HEK293T (cell line): ENCODE results near the gene TST.

Experiments
- CTCF ChIA-PET: fragments of 350-600 bp; formaldehyde crosslinking; extraction: SDS; loops from one replicate; lab custom pipeline; 2021; ENCODE audit warnings: antibody characterized with exemption, inconsistent platforms; lab: Yijun Ruan, JAX
- POLR2A ChIA-PET: fragments of 350-600 bp; formaldehyde crosslinking; extraction: SDS; loops from one replicate; lab custom pipeline; 2020; ENCODE audit warnings: antibody characterized with exemption, inconsistent platforms; lab: Yijun Ruan, JAX
- DNase-seq: peaks from one replicate; pipeline ENCODE4 v3.0.0; 2012; ENCODE audit warnings: mixed read lengths; ENCODE audit errors: extremely low spot score
- ARNT ChIP-seq: fragments of 450-650 bp; IDR thresholded peaks from 2 replicates; pipeline ENCODE4 v1.6.1; 2017; ENCODE audit warnings: mild to moderate bottlenecking
- BHLHE40 ChIP-seq: fragments of 450-650 bp; IDR thresholded peaks from 2 replicates; pipeline ENCODE4 v1.6.1; 2016; ENCODE audit warnings: mild to moderate bottlenecking, moderate library complexity, borderline replicate concordance
- CTBP1 ChIP-seq: fragments of 450-650 bp; IDR thresholded peaks from 2 replicates; pipeline ENCODE4 v1.6.1; 2016; ENCODE audit warnings: borderline replicate concordance
- ELF4 ChIP-seq: fragments of 450-650 bp; IDR thresholded peaks from 2 replicates; pipeline ENCODE4 v1.6.1; 2017; ENCODE audit warnings: antibody characterized with exemption
- FOXA1 ChIP-seq: fragments of 450-650 bp; IDR thresholded peaks from 2 replicates; pipeline ENCODE4 v1.6.1; 2016; ENCODE audit warnings: mild to moderate bottlenecking
- FOXK2 ChIP-seq: fragments of 450-650 bp; IDR thresholded peaks from 2 replicates; pipeline ENCODE4 v1.6.1; 2016; ENCODE audit warnings: mild to moderate bottlenecking
- FOXM1 ChIP-seq: fragments of 450-650 bp; IDR thresholded peaks from 2 replicates; pipeline ENCODE4 v1.6.1; 2017; ENCODE audit warnings: mild to moderate bottlenecking, borderline replicate concordance
- HDGF ChIP-seq: fragments of 450-650 bp; IDR thresholded peaks from 2 replicates; pipeline ENCODE4 v1.6.1; 2017; ENCODE audit warnings: antibody characterized with exemption, borderline replicate concordance
- L3MBTL2 ChIP-seq: fragments of 450-650 bp; conservative IDR thresholded peaks from 2 replicates; pipeline ENCODE4 v1.6.1; 2016; ENCODE audit warnings: mild to moderate bottlenecking
- LEF1 ChIP-seq: fragments of 450-650 bp; IDR thresholded peaks from 2 replicates; pipeline ENCODE4 v1.6.1; 2017; ENCODE audit warnings: mild to moderate bottlenecking, borderline replicate concordance
- NFRKB ChIP-seq: fragments of 450-650 bp; IDR thresholded peaks from 2 replicates; pipeline ENCODE4 v1.6.1; 2016; ENCODE audit warnings: mild to moderate bottlenecking, moderate library complexity
- SP1 ChIP-seq: fragments of 450-650 bp; IDR thresholded peaks from 2 replicates; pipeline ENCODE4 v1.6.1; 2017
- SUZ12 ChIP-seq: fragments of 450-650 bp; IDR thresholded peaks from 2 replicates; pipeline ENCODE4 v1.6.1; 2016; ENCODE audit warnings: mild to moderate bottlenecking
- TARDBP ChIP-seq: fragments of 450-650 bp; IDR thresholded peaks from 2 replicates; pipeline ENCODE4 v1.6.1; 2016
- ZNF384 ChIP-seq: fragments of 450-650 bp; IDR thresholded peaks from 2 replicates; pipeline ENCODE4 v1.6.1; 2016
- TF ChIP-seq, protein P1 (sequence below): fragments of 450-650 bp; IDR thresholded peaks from 2 replicates; pipeline ENCODE4 v1.6.1; 2016

TST gene

DNA sequence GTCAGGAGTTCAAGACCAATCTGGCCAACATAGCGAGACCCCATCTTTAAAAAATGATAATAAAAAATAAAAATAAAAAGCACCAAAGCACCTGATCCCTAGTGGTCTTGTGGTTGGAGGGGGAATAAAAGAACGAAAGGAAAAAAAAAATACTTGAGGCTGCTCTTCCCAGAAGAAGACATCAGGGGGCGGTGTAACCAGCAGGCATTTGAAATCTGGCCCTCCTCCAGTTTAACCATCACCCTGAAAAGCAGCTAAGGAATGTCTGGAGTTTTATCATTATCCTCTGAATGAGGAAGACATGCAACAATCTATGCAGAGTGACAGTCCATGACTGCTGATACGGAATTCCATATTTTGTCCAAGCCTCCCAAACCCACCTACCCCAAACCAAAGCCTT, 26.7 kb upstream of the TST start:
- POLR2A ChIA-PET, result interaction anchor here (0.5 to 1.1 kb wide), 3 partner anchors 25 to 183 kb away, joined by 3 to 4 read pairs (median 3); no protein-coding TSS in a partner anchor
- CTCF ChIA-PET, result interaction anchor here (0.6 to 1.3 kb wide), 8 partner anchors 9 to 974 kb away, joined by 3 to 9 read pairs (median 4); no protein-coding TSS in a partner anchor
- TF ChIP-seq LEF1, result no peak
- no peak for TF ChIP-seq ELF4
- no peak for TF ChIP-seq L3MBTL2
- TF ChIP-seq, protein P1, sequence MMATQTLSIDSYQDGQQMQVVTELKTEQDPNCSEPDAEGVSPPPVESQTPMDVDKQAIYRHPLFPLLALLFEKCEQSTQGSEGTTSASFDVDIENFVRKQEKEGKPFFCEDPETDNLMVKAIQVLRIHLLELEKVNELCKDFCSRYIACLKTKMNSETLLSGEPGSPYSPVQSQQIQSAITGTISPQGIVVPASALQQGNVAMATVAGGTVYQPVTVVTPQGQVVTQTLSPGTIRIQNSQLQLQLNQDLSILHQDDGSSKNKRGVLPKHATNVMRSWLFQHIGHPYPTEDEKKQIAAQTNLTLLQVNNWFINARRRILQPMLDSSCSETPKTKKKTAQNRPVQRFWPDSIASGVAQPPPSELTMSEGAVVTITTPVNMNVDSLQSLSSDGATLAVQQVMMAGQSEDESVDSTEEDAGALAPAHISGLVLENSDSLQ, result no peak
- TF ChIP-seq ZNF384, result no peak
- no peak for TF ChIP-seq FOXK2
- no peak for TF ChIP-seq HDGF
- no peak for TF ChIP-seq TARDBP
- no peak for TF ChIP-seq BHLHE40
- TF ChIP-seq SP1, result no peak
- TF ChIP-seq FOXA1, result no peak
- no peak for TF ChIP-seq CTBP1
- TF ChIP-seq SUZ12, result no peak
- no peak for TF ChIP-seq FOXM1
- no peak for TF ChIP-seq ARNT
- TF ChIP-seq NFRKB, result no peak
- DNase-seq, result peak; percentile 73

DNA sequence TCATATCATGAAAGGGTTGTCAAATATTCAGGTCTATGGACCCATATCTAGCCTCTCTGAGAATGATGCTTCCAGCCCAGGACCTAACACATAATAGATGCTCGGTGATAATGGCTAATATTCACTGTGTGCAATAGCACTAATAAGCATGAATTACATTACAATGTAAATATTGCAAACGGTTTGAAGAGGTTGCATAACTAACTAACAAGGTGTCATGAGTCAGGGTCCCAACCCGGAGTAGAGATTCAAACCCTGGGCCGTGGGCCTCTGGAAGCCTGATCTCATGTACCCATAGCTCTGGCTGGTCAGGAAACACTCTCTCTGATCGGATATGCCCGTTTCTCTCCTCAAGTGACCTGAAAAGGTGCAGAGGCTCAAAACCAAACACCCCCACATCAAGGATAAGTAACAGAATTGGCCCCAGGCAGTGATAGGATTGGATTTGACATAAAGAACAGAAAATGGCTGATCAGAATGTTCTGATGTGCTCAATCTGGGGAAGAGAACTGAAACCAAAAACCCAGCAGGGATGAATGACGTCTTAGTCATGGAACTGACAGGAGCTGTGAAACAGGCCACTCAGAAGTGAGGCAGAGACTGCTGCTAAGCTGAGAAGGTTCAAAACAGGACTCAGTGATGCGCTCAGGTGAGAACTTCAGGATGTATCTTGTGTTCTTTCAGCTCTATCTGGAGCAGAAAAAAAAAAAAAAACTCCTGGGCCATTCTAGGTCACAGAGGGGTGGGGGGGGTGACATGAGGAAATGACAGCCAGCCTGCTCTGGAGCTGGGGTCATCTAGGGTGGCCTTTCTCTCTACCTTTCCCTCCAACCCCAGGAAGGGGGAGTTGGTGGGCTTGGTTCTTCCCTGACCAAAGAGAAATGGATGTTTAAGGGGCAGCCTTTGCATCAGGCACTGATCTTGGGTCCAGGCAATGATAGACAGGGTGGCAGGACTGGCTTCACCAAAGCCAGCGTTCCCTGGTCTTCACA, 25.7 kb upstream of the TST start:
- no peak for DNase-seq
- ChIA-PET POLR2A (interaction anchor here (1.1 kb wide), 1 partner anchor 155 kb away, joined by 3 read pairs; no protein-coding TSS in a partner anchor), CTCF (interaction anchor here (0.6 to 1.5 kb wide), 5 partner anchors 15 to 216 kb away, joined by 3 to 6 read pairs (median 3); no protein-coding TSS in a partner anchor)
- TF ChIP-seq NFRKB (no peak), ARNT (no peak), SUZ12 (no peak), L3MBTL2 (no peak), HDGF (no peak)

DNA sequence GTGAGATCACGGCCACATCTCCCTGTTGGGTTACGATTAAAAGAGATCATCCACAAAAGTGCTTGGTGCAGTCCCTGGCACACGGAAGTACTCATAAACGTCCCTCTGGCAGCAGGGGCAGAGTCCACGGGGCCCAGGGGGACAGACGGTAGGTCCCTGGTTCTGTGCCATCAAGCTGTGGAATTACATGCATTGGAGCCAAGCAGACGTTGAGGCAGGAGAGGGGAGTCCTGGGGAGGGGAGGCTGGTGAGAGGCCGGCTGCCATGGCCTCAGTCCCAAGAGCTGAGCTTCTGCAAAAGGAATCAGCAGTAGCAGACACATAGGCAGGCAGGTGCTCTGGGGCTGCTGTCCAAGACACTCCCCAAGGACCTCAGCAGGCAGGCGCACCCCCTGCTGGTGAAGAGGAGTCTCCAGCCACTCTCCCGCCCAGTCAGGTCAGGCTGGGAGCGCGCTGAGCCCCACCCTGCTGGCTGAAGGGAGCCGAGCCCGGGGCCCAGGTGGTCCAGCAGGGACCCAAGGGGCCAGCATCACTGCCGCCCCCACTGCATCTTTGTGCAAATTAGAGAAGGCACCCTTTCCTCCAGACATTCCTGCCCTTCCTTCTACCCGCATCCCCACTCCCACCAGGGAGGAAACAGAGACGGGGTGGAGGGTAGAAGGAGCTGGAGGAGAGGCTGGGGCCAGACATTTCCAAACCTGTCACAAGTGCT, 24.7 kb upstream of the TST start:
- POLR2A ChIA-PET, result no interaction called here
- TF ChIP-seq FOXK2 (no peak), FOXM1 (no peak), CTBP1 (no peak), ARNT (no peak), FOXA1 (no peak), LEF1 (no peak), TARDBP (no peak), BHLHE40 (no peak), ELF4 (no peak), ZNF384 (no peak), L3MBTL2 (no peak), NFRKB (no peak), SUZ12 (no peak), SP1 (no peak), HDGF (no peak)
- TF ChIP-seq, protein P1, result no peak
- CTCF ChIA-PET, result interaction anchor here (0.6 to 1.5 kb wide), 9 partner anchors 11 to 919 kb away, joined by 3 to 6 read pairs (median 3); no protein-coding TSS in a partner anchor
- peak; percentile 63 for DNase-seq

DNA sequence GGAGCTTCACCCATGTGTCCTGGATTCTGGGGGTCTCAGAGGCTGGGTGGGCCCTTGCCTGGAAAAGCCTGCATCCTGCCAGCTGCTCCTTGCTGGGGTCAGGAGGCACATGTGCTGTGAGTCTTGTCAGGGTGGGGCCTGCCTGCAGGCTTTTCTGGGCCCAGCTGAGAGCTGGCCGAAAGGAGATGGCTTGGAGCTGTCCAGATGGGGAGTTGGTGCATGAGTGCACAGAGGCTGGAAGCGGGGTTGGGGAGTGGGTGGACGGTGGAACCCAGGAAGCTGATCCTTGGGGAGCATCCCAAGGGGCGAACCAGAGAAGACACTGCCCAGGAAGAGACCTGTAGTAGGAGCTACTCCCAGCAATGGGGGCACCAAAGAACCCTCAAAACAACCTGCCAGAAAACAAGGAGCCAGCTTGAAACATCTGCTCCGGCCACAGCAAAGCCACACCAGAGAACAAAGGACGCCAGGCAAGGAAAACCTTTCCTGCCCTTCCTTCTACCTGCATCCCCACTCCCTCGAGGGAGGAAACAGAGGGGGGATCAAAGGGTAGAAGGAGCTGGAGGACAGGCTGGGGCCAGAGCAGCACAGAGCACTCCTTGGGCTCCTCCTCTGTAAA, 24.1 kb upstream of the TST start:
- CTCF ChIA-PET, result interaction anchor here (0.6 to 1.5 kb wide), 5 partner anchors 11 to 57 kb away, joined by 3 to 6 read pairs (median 5); no protein-coding TSS in a partner anchor
- TF ChIP-seq FOXM1 (no peak), CTBP1 (no peak), FOXK2 (no peak), TARDBP (no peak), ELF4 (no peak), BHLHE40 (no peak), LEF1 (no peak), NFRKB (no peak), L3MBTL2 (no peak), ARNT (no peak), FOXA1 (no peak), SP1 (no peak)
- TF ChIP-seq, protein P1, result no peak
- POLR2A ChIA-PET, result interaction anchor here (3.0 kb wide), 1 partner anchor 8 kb away, joined by 7 read pairs; the partner anchor contains the start of gene KCTD17
- no peak for DNase-seq

DNA sequence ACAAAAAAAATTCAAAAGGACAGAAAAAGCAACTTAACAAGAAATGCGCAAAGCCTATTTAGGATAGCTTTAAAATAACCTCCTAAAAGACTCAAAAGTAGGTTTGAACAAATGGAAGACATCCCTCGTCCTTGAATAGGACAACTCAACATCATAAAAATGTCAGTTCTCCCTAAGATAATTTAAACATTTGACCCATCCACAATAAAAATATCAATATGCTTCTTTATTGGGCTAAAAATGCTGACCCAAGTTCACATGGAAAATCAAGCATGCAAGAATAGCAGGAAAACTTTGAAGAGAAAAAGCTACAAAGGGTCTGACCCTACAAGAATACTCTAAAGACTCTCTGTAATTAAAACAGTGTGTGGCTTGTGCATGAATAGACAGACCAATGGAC, 20.2 kb upstream of the TST start:
- ChIA-PET CTCF (no interaction called here), POLR2A (no interaction called here)
- DNase-seq, result no peak
- no peak for TF ChIP-seq TARDBP
